Stimulated activated naive B cell treated with anti-CD40 and anti-IgM and Interleukin-4, amounts not matched to agents 10 μg/mL and 1 μg/mL and 100 μg/mL, for 72 hours (primary cell): ENCODE measurements around the gene FGG.
"Not testable (repeated sequence)": the region's sequence is repeated elsewhere in the genome, so short reads cannot be mapped to it uniquely, and the experiment has no call there.

ENCODE experiments used
- ATAC-seq, 2 donors: fragments of 150-1000 bp; cut with Tn5 transposase; replicated peaks; 2 replicates each; pipeline ENCODE4 v1.10.0; 2021; ENCODE audit warnings: moderate library complexity in 1 of 2
- DNase-seq: peaks from one replicate; pipeline ENCODE4 v3.0.0; 2021
- H3K27ac Mint-ChIP-seq: one replicate; pipeline ENCODE4 v1.8.0; 2022; ENCODE audit warnings: mild to moderate bottlenecking, mixed read lengths
- H3K27me3 Mint-ChIP-seq, 2 donors: one replicate each; pipeline ENCODE4 v1.8.0; 2022; ENCODE audit warnings: mixed read lengths in 2 of 2
- H3K36me3 Mint-ChIP-seq, 2 donors: one replicate each; pipeline ENCODE4 v1.8.0; 2022; ENCODE audit warnings: mixed read lengths in 2 of 2, mild to moderate bottlenecking in 1 of 2
- H3K4me1 Mint-ChIP-seq, 2 donors: one replicate each; pipeline ENCODE4 v1.8.0; 2022; ENCODE audit warnings: mixed read lengths in 2 of 2, mild to moderate bottlenecking in 1 of 2
- H3K4me3 Mint-ChIP-seq, 2 donors: one replicate each; pipeline ENCODE4 v1.8.0; 2022; ENCODE audit warnings: mild to moderate bottlenecking in 2 of 2, mixed read lengths in 2 of 2, moderate library complexity in 1 of 2
- H3K9me3 Mint-ChIP-seq, 2 donors: one replicate each; pipeline ENCODE4 v1.8.0; 2022; ENCODE audit warnings: mixed read lengths in 2 of 2, mild to moderate bottlenecking in 1 of 2

The FGG gene

GRCh38 chr4:154603033-154603943 is 9.2 kb downstream of the FGG start:
- DNase-seq (no peak), ATAC-seq (no peak)

DNA sequence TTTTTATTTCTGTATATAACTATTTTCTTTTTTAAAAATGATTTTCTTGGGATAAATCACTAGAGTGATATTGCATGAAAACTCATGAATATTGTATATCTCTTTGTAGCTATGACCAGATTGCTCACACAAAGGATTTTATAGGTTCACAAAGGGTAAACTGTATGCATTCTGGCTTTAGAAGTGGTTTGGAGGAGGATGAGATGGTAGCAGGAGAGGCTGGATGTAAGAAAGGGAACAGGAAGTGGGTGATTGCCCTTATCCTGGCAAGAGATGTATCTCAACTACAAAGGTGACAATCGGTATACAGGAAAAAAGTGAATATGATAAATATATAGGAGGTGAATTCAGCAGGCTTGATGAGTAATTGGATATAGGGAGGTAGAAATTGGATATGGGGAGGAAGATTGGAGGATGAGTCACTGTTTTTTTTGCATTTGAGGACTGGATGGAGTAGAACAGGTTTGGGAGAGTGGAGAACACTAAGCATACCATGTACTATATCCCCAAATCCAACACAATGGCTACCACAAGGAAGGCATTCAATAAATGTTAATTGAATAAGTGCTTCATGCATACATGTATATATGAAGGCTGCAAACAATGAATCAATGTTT is 9.9 kb downstream of the FGG start:
- H3K4me1 Mint-ChIP-seq = no peaks in the 10 kb centered on the region
- no peak overlapping the region for H3K27ac Mint-ChIP-seq
- no peaks in the 10 kb centered on the region for H3K9me3 Mint-ChIP-seq
- DNase-seq = no peak
- no peaks in the 10 kb centered on the region for H3K36me3 Mint-ChIP-seq
- peaks cover 11 to 30% of the 10 kb centered on the region in 2 donors for H3K27me3 Mint-ChIP-seq
- H3K4me3 Mint-ChIP-seq = no peak overlapping the region
- no peak for ATAC-seq

More at GRCh38 chr4:154603033-154603943, 9.2 kb downstream of the FGG start:
- Mint-ChIP-seq H3K9me3 (no peaks in the 10 kb centered on the region), H3K27me3 (peaks cover 11 to 28% of the 10 kb centered on the region in 2 donors), H3K36me3 (no peaks in the 10 kb centered on the region), H3K4me1 (no peaks in the 10 kb centered on the region), H3K4me3 (no peak overlapping the region), H3K27ac (no peak overlapping the region)

- Mint-ChIP-seq H3K4me3 (no peak overlapping the region), H3K9me3 (no peaks in the 10 kb centered on the region), H3K4me1 (no peaks in the 10 kb centered on the region), H3K27me3 (peaks cover 11 to 29% of the 10 kb centered on the region in 2 donors), H3K36me3 (no peaks in the 10 kb centered on the region), H3K27ac (no peak overlapping the region)
- ATAC-seq (no peak), DNase-seq (no peak)
Observed at GRCh38 chr4:154597798-154598774, 14.4 kb downstream of the FGG start.

DNA sequence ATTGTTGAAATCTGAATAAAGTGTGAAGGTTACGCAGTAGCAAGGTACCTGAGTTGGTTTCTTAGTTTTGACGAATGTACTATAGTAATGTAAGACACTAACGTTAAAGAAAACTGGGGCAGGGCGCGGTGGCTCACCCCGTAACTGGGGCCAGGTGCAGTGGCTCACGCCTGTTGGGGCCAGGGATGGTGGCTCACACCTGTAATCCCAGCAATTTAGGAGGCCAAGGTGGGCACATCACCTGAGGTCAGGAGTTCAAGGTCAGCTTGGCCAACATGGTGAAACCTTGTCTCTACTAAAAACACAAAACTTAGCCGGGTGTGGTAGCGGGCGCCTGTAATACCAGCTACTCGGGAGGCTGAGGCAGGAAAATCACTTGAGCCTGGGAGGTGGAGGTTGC is 15.2 kb downstream of the FGG start:
- H3K4me1 Mint-ChIP-seq, H3K36me3 Mint-ChIP-seq, DNase-seq, ATAC-seq, H3K27ac Mint-ChIP-seq, H3K4me3 Mint-ChIP-seq, H3K9me3 Mint-ChIP-seq: not testable (repeated sequence)
- peaks cover 11 to 24% of the 10 kb centered on the region in 2 donors for H3K27me3 Mint-ChIP-seq

DNA sequence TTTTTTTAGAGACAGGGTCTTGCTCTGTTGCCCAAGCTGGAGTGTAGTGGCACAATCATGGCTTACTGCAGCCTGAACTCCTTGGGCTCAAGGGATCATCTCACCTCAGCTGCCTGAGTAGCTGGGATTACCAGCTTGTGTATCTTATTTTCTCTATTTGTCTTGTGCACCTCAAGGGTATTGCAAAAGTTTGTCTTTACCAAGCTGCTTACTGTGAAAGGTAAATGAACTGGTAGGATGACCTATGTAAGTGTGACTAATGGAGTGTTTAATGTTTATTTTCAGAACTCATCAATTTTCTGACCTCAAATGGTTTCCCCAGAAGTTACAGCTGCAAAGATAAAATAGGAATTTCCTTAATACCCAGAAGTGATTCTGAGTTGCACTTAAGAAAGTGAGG is 16.6 kb downstream of the FGG start:
- Mint-ChIP-seq H3K27me3 (peaks cover 12 to 21% of the 10 kb centered on the region in 2 donors), H3K36me3 (no peaks in the 10 kb centered on the region), H3K27ac (no peak overlapping the region), H3K4me1 (no peaks in the 10 kb centered on the region), H3K4me3 (no peak overlapping the region), H3K9me3 (no peaks in the 10 kb centered on the region)
- DNase-seq = no peak
- no peak for ATAC-seq

GRCh38 chr4:154594343-154594742 is 18.1 kb downstream of the FGG start:
- not testable (repeated sequence) for DNase-seq, H3K36me3 Mint-ChIP-seq, H3K27ac Mint-ChIP-seq, H3K9me3 Mint-ChIP-seq, ATAC-seq, H3K4me3 Mint-ChIP-seq, H3K4me1 Mint-ChIP-seq
- peaks cover 21 to 27% of the 10 kb centered on the region in 2 donors for H3K27me3 Mint-ChIP-seq

DNA sequence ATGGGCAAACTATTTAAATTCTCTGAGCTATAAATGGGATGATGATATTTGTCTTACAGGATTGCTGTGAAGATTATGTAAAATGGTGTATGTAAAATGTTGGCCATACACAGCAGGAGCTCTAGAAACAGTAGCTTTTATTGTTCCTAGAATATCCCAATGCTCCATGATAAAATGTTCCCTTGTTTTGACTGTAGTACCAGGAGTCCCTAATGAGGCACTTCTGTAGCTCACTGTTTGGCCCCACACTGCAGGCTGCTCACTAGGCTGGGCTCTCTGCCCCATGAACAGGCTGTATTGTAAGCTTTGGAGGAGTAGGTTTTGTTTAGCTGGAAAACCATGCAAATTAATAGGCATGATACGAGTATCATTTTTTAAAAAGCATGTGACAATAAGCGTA is 18.6 kb downstream of the FGG start:
- Mint-ChIP-seq H3K4me1 (no peaks in the 10 kb centered on the region), H3K4me3 (no peak overlapping the region), H3K36me3 (no peaks in the 10 kb centered on the region), H3K27me3 (peaks cover 21 to 29% of the 10 kb centered on the region in 2 donors), H3K27ac (no peak overlapping the region), H3K9me3 (no peaks in the 10 kb centered on the region)
- ATAC-seq (no peak), DNase-seq (no peak)

DNA sequence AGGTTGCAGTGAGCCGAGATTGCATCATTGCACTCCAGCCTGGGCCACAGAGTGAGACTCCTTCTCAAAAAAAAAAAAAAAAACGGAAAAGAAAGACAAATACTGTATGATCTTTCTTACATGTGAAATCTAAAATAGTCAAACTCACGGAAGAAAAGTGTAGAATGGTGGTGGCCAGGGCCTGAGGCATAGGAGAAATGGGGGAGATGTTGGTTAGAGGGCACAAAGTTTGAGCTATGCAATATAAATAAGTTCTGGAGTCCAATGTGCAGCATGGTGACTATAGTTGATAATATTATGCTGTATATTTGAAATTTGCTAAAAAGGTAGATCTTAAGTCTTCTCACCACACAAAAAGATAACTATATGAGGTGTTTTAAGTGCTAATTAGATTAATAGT is 20.6 kb downstream of the FGG start:
- no peaks in the 10 kb centered on the region for H3K36me3 Mint-ChIP-seq
- H3K4me3 Mint-ChIP-seq = no peak overlapping the region
- peaks cover 17 to 36% of the 10 kb centered on the region in 2 donors for H3K27me3 Mint-ChIP-seq
- no peak overlapping the region for H3K27ac Mint-ChIP-seq
- DNase-seq (no peak), ATAC-seq (no peak)
- H3K4me1 Mint-ChIP-seq = no peaks in the 10 kb centered on the region
- H3K9me3 Mint-ChIP-seq = no peaks in the 10 kb centered on the region

GRCh38 chr4:154590329-154591006 is 22.0 kb downstream of the FGG start, which contains the start of gene FGA:
TSS of gene FGA (minus strand) at chr4:154590742. CDS start at chr4:154590687, 55 bp downstream.
- Mint-ChIP-seq H3K9me3 (no peaks in the 10 kb centered on the region), H3K36me3 (no peaks in the 10 kb centered on the region), H3K27me3 (peaks cover 22 to 47% of the 10 kb centered on the region in 2 donors), H3K27ac (no peak within 1 kb of the TSS), H3K4me3 (no peak within 1 kb of the TSS), H3K4me1 (no peaks in the 10 kb centered on the region)
- no peak for DNase-seq
- ATAC-seq = no peak

- Mint-ChIP-seq H3K27ac (no peak overlapping the region), H3K4me3 (no peak overlapping the region), H3K4me1 (no peaks in the 10 kb centered on the region), H3K27me3 (peaks cover 27 to 50% of the 10 kb centered on the region in 2 donors), H3K9me3 (no peaks in the 10 kb centered on the region), H3K36me3 (no peaks in the 10 kb centered on the region)
- ATAC-seq (no peak), DNase-seq (no peak)
Observed at GRCh38 chr4:154589296-154590197, 22.9 kb downstream of the FGG start.

DNA sequence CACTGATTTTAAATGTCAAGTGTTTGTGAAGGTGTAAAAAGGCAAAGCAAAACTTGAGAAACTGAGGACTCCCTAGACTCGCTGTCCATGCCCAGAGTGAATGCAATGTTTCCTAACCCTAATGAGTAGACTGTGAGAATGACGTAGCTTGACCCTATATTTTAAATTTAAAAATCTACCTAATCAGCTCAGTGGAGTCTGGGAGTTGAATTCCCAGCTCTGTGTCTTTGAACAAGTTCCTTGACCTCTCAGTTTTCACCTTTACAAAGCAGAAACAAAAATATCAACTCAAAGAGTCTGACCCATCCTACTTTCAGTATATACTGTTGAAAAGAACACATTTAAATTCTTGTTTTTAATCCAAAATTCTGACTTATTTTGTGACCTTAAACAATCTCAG is 24.3 kb downstream of the FGG start:
- Mint-ChIP-seq H3K4me1 (no peaks in the 10 kb centered on the region), H3K9me3 (no peaks in the 10 kb centered on the region), H3K4me3 (no peak overlapping the region), H3K27me3 (peaks cover 25 to 47% of the 10 kb centered on the region in 2 donors), H3K27ac (no peak overlapping the region), H3K36me3 (no peaks in the 10 kb centered on the region)
- ATAC-seq (no peak), DNase-seq (no peak)

- Mint-ChIP-seq H3K36me3 (no peaks in the 10 kb centered on the region), H3K4me3 (no peak overlapping the region), H3K9me3 (no peaks in the 10 kb centered on the region), H3K27me3 (peaks cover 25 to 51% of the 10 kb centered on the region in 2 donors), H3K27ac (no peak overlapping the region), H3K4me1 (no peaks in the 10 kb centered on the region)
- ATAC-seq (no peak), DNase-seq (no peak)
Observed at GRCh38 chr4:154586296-154587033, 26.0 kb downstream of the FGG start.
